Endometrium (tissue), 2 donors: Measurements from ENCODE around the gene PALLD.

Source experiments
- FAIRE-seq: peaks from 2 replicates; lab custom pipeline; 2012; peaks lifted over from hg19 to GRCh38; lab: Jason Lieb, UNC
- donor health status: control.
- donor health status: control.

The PALLD gene

GRCh38 chr4:168558599-168558998 lies 61.7 kb downstream of the PALLD start:
- no peak for FAIRE-seq

GRCh38 chr4:168560184-168561180 lies 63.6 kb downstream of the PALLD start:
- peak; percentile 80 for FAIRE-seq

- peak; percentile 21 for FAIRE-seq
These were observed 65.3 kb downstream of the PALLD start for GRCh38 chr4:168562041-168562571.

- FAIRE-seq, result no peak
These were observed 67.2 kb downstream of the PALLD start for GRCh38 chr4:168564023-168564422.

GRCh38 chr4:168565130-168565529 lies 68.3 kb downstream of the PALLD start:
- no peak for FAIRE-seq

- FAIRE-seq, result no peak
These were observed 69.9 kb downstream of the PALLD start for GRCh38 chr4:168566726-168567125.

GRCh38 chr4:168569066-168569930 lies 72.4 kb downstream of the PALLD start:
- FAIRE-seq, result no peak

GRCh38 chr4:168569931-168570276 lies 73.1 kb downstream of the PALLD start:
- no peak for FAIRE-seq

- no peak for FAIRE-seq
These were observed 73.6 kb downstream of the PALLD start for GRCh38 chr4:168570466-168570865.

GRCh38 chr4:168572002-168572401 lies 75.2 kb downstream of the PALLD start:
- FAIRE-seq, result no peak

GRCh38 chr4:168573870-168574269 lies 77.0 kb downstream of the PALLD start:
- FAIRE-seq, result no peak

- no peak for FAIRE-seq
These were observed 77.9 kb downstream of the PALLD start for GRCh38 chr4:168574581-168575295.

GRCh38 chr4:168575473-168575872 lies 78.6 kb downstream of the PALLD start:
- no peak for FAIRE-seq

- no peak for FAIRE-seq
These were observed 80.8 kb downstream of the PALLD start for GRCh38 chr4:168577624-168578023.

GRCh38 chr4:168580228-168580627 lies 83.4 kb downstream of the PALLD start:
- no peak for FAIRE-seq

- no peak for FAIRE-seq
These were observed 87.5 kb downstream of the PALLD start for GRCh38 chr4:168584321-168584771.

- FAIRE-seq, result peak; percentile 76
These were observed 88.6 kb downstream of the PALLD start for GRCh38 chr4:168585168-168586091.

- FAIRE-seq, result no peak
These were observed 90.1 kb downstream of the PALLD start for GRCh38 chr4:168586926-168587325.

GRCh38 chr4:168587411-168588125 lies 90.7 kb downstream of the PALLD start:
- no peak for FAIRE-seq

GRCh38 chr4:168588916-168589531 lies 92.2 kb downstream of the PALLD start:
- no peak for FAIRE-seq
